Loucy (cell line): Measurements from ENCODE around the gene HELQ.

Source experiments
- EZH2phosphoT487 ChIP-seq: fragments of 200-600 bp; IDR thresholded peaks from 2 replicates; pipeline ENCODE4 v1.6.1; 2018; ENCODE audit warnings: antibody characterized with exemption, mild to moderate bottlenecking, moderate library complexity, borderline replicate concordance
- TF ChIP-seq, protein P1 (sequence below): fragments of 200-600 bp; sonication (generic); conservative IDR thresholded peaks from 2 replicates; pipeline ENCODE4 v1.5.1; 2014; ENCODE audit warnings: mild to moderate bottlenecking, antibody characterized with exemption, low read length

DNA sequence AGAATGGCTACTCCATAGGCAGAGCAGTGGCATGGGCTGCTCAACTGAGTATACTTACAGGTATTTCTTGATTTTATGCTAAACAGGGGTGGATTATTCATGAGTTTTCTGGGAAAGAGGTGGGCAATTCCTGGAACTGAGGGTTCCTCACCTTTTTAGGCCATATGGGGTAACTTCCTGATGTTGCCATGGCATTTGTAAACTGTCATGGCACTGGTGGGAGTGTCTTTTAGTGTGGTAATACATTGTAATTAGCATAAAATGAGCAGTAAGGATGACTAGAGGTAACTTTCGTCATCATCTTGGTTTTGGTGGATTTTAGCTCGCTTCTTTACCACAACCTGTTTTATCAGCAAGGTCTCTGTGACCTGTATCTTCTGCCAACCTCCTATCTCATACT lies 72.8 kb downstream of the HELQ start:
- TF ChIP-seq, protein P1, sequence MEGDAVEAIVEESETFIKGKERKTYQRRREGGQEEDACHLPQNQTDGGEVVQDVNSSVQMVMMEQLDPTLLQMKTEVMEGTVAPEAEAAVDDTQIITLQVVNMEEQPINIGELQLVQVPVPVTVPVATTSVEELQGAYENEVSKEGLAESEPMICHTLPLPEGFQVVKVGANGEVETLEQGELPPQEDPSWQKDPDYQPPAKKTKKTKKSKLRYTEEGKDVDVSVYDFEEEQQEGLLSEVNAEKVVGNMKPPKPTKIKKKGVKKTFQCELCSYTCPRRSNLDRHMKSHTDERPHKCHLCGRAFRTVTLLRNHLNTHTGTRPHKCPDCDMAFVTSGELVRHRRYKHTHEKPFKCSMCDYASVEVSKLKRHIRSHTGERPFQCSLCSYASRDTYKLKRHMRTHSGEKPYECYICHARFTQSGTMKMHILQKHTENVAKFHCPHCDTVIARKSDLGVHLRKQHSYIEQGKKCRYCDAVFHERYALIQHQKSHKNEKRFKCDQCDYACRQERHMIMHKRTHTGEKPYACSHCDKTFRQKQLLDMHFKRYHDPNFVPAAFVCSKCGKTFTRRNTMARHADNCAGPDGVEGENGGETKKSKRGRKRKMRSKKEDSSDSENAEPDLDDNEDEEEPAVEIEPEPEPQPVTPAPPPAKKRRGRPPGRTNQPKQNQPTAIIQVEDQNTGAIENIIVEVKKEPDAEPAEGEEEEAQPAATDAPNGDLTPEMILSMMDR: no peak
- no peak for TF ChIP-seq EZH2phosphoT487
